COR-L47 (cell line): Measurements from ENCODE around the gene MED12L.
A peak's percentile ranks its signal among the peaks of the same experiment; 100 is the strongest.

Experiments used
- DNase-seq: peaks from one replicate; lab custom pipeline; 2025; lab: John Stamatoyannopoulos, UW

Gene MED12L

GRCh38 chr3:151259664-151260063 is 174.2 kb downstream of the MED12L start:
- no peak for DNase-seq

GRCh38 chr3:151262871-151263525 is 177.5 kb downstream of the MED12L start:
- DNase-seq, result no peak

GRCh38 chr3:151264605-151265004 is 179.1 kb downstream of the MED12L start:
- DNase-seq, result no peak

GRCh38 chr3:151265166-151265565 is 179.7 kb downstream of the MED12L start:
- DNase-seq, result no peak

- DNase-seq, result no peak
Observed at GRCh38 chr3:151265866-151266265, 180.4 kb downstream of the MED12L start.

- no peak for DNase-seq
Observed at GRCh38 chr3:151267066-151267465, 181.6 kb downstream of the MED12L start.

- DNase-seq, result no peak
Observed at GRCh38 chr3:151268267-151269235, 183.1 kb downstream of the MED12L start.

GRCh38 chr3:151269631-151270030 is 184.2 kb downstream of the MED12L start:
- DNase-seq, result no peak

- DNase-seq, result no peak
Observed at GRCh38 chr3:151275091-151275490, 189.6 kb downstream of the MED12L start.

GRCh38 chr3:151276038-151276686 is 190.7 kb downstream of the MED12L start:
- peak; percentile 23 for DNase-seq

- DNase-seq, result no peak
Observed at GRCh38 chr3:151276687-151277042, 191.2 kb downstream of the MED12L start.

- DNase-seq, result no peak
Observed at GRCh38 chr3:151278230-151278629, 192.8 kb downstream of the MED12L start, which contains the start of gene P2RY14. TSS of gene P2RY14 (minus strand) at chr3:151278542. CDS start at chr3:151214316, 64,226 bp downstream.

- no peak for DNase-seq
Observed at GRCh38 chr3:151281671-151282324, 196.3 kb downstream of the MED12L start.

GRCh38 chr3:151282921-151283320 is 197.5 kb downstream of the MED12L start:
- peak; percentile 43 for DNase-seq

- DNase-seq, result no peak
Observed at GRCh38 chr3:151283387-151283786, 197.9 kb downstream of the MED12L start.

- DNase-seq, result no peak
Observed at GRCh38 chr3:151283907-151284461, 198.5 kb downstream of the MED12L start.

GRCh38 chr3:151285940-151286339 is 200.5 kb downstream of the MED12L start:
- no peak for DNase-seq

- no peak for DNase-seq
Observed at GRCh38 chr3:151289445-151289844, 204.0 kb downstream of the MED12L start.

- no peak for DNase-seq
Observed at GRCh38 chr3:151290673-151291072, 205.2 kb downstream of the MED12L start.

GRCh38 chr3:151293127-151293526 is 207.7 kb downstream of the MED12L start:
- no peak for DNase-seq

GRCh38 chr3:151296226-151296625 is 210.8 kb downstream of the MED12L start:
- DNase-seq, result no peak

- DNase-seq, result no peak
Observed at GRCh38 chr3:151297429-151297828, 212.0 kb downstream of the MED12L start.
